Osteocyte (in vitro differentiated cells): ENCODE data around the gene TMEM167B. TPM values are rescaled to one million over a fixed set of nuclear protein-coding genes. Genes with fewer than 3 reads are reported as not detected.

Experiments used
- DNase-seq: peaks from one replicate; pipeline ENCODE4 v3.0.0; 2021; ENCODE audit warnings: mixed read lengths; ENCODE audit not compliant: unreplicated experiment; ENCODE audit errors: extremely low spot score
- H3K27ac Mint-ChIP-seq: one replicate; pipeline ENCODE4 v1.8.0; 2021; ENCODE audit warnings: mild to moderate bottlenecking, mixed read lengths; ENCODE audit not compliant: unreplicated experiment
- H3K27me3 Mint-ChIP-seq: one replicate; pipeline ENCODE4 v1.8.0; 2021; ENCODE audit warnings: mixed read lengths; ENCODE audit not compliant: unreplicated experiment
- H3K36me3 Mint-ChIP-seq: one replicate; pipeline ENCODE4 v1.8.0; 2021; ENCODE audit warnings: mixed read lengths; ENCODE audit not compliant: unreplicated experiment
- H3K4me1 Mint-ChIP-seq: one replicate; pipeline ENCODE4 v1.8.0; 2021; ENCODE audit warnings: mixed read lengths; ENCODE audit not compliant: unreplicated experiment
- H3K4me3 Mint-ChIP-seq: one replicate; pipeline ENCODE4 v1.8.0; 2021; ENCODE audit warnings: mild to moderate bottlenecking, moderate library complexity, mixed read lengths; ENCODE audit not compliant: unreplicated experiment
- H3K9me3 Mint-ChIP-seq: one replicate; pipeline ENCODE4 v1.8.0; 2021; ENCODE audit warnings: mixed read lengths; ENCODE audit not compliant: unreplicated experiment
- total RNA-seq: library from RNA; stranded (reverse); gene quantifications from 2 replicates; pipeline ENCODE4 v1.2.1, GENCODE V29; 2021
- TF ChIP-seq, protein P1 (sequence below): fragments of 200-600 bp; sonication (generic); IDR thresholded peaks from 2 replicates; pipeline ENCODE4 v1.5.0; 2021; ENCODE audit warnings: antibody characterized with exemption, mild to moderate bottlenecking, moderate library complexity

Gene TMEM167B
- total RNA-seq, 1 donor from 2014 or later = 35.8 TPM

DNA sequence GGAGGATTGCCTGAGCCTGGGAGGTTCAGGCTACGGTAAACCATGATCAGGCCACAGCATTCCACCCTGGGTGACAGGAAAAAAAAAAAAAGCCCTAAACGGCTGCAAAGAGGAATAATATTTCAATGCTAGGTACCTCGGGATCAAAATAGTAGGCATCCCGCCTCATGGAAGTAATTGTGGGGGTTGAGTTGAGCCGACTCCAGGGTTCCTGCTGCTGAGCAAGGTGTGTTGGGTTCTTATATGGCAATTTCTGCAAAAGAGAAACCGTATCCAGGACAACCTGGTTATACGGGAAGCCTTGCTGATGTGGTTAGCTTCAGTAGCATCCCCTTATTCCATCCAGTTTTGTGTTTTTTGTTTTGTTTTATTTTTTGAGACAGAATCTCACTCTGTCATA is 17.2 kb downstream of the TMEM167B start:
- no peak overlapping the region for H3K4me3 Mint-ChIP-seq
- no peak overlapping the region for H3K27ac Mint-ChIP-seq
- DNase-seq = no peak
- H3K36me3 Mint-ChIP-seq = peaks cover 2% of the 10 kb centered on the region
- peaks cover 3% of the 10 kb centered on the region for H3K4me1 Mint-ChIP-seq
- no peaks in the 10 kb centered on the region for H3K9me3 Mint-ChIP-seq
- TF ChIP-seq, protein P1, sequence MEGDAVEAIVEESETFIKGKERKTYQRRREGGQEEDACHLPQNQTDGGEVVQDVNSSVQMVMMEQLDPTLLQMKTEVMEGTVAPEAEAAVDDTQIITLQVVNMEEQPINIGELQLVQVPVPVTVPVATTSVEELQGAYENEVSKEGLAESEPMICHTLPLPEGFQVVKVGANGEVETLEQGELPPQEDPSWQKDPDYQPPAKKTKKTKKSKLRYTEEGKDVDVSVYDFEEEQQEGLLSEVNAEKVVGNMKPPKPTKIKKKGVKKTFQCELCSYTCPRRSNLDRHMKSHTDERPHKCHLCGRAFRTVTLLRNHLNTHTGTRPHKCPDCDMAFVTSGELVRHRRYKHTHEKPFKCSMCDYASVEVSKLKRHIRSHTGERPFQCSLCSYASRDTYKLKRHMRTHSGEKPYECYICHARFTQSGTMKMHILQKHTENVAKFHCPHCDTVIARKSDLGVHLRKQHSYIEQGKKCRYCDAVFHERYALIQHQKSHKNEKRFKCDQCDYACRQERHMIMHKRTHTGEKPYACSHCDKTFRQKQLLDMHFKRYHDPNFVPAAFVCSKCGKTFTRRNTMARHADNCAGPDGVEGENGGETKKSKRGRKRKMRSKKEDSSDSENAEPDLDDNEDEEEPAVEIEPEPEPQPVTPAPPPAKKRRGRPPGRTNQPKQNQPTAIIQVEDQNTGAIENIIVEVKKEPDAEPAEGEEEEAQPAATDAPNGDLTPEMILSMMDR = no peak
- H3K27me3 Mint-ChIP-seq = peaks cover 28% of the 10 kb centered on the region

DNA sequence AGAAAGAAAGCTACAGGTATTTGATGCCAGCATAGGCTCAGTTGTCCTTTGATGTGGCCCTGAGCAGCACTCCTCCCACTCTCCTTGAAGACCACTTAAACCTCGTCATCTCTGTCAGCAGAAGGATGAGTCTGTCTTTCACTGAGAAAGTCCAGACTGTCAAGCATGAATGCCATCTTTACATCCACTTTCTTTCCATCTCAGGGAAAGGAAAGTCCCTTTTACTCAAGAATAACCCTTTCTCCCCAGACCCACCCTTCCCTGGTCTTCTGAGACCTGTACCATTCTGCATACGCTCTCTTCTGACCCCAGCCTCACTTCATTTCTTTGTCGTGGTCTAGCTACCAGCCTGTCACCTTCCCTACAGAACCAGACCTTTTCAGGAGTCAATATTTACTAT is 19.3 kb downstream of the TMEM167B start:
- Mint-ChIP-seq H3K4me3 (no peak overlapping the region), H3K9me3 (no peaks in the 10 kb centered on the region), H3K27ac (no peak overlapping the region), H3K36me3 (peaks cover under 1% of the 10 kb centered on the region), H3K27me3 (peaks cover 46% of the 10 kb centered on the region), H3K4me1 (peaks cover 15% of the 10 kb centered on the region)
- DNase-seq = no peak
- TF ChIP-seq, protein P1 = no peak

DNA sequence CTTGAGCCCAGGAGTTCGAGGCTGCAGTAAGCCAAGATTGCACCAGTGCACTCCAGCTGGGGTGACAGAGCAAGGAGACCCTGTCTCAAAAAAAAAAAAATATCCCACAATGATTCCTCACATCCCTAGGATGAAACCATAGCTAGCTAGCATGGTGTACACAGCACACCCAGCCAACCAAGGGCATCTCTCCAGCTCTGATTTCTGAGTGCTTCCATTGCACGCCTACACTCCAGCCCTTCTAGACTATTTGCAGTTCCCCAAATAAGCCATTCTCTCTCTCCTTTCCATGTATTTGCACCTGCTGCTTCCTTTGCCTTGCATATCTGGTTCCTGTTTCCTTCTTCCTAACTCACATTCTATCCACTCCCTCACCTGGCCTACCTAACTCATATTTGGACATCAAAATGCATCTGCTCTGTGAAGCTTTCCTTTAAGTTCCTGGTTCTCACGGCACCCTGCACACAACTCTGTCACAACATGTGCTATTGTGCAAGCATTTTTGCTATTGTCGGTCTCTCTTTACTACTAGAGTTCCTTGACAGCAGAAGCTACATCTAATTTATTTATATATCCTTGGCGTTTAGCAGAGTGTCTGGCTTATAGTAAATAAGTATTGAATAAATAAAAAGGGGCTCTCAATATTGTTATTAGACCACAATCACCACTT is 21.0 kb downstream of the TMEM167B start:
- Mint-ChIP-seq H3K27me3 (peaks cover 56% of the 10 kb centered on the region), H3K27ac (no peak overlapping the region), H3K36me3 (peaks cover 3% of the 10 kb centered on the region), H3K9me3 (no peaks in the 10 kb centered on the region), H3K4me1 (peaks cover 15% of the 10 kb centered on the region), H3K4me3 (no peak overlapping the region)
- DNase-seq = no peak
- TF ChIP-seq, protein P1 = no peak

DNA sequence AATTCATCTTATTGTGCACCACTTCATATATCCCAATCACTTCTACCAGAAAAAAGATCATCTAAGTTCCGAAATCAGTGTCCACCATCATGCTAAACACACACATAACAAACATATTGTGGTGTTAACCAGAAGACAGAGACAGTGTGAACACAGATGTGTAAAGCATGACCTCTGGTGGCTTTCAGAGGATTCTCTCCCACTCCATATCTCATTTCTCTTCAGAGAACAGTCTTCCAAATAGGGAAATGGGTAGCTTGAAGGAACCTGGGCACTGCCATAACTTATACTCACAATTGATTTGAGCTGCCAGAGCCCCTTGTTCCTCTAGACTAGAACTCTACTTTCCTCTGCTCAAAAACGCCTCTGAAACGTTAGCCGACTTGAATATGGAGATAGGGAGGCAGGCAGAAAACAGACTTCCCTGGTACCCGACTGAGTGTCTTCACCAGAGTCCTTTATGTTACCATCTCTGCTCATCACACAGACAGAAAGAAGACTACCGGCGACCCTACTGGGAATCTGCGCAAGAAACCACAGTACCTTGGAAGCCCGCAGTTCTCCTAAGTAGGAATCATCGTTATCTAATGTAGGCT is 21.6 kb downstream of the TMEM167B start:
- no peak for DNase-seq
- Mint-ChIP-seq H3K4me1 (peaks cover 15% of the 10 kb centered on the region), H3K36me3 (peaks cover 3% of the 10 kb centered on the region), H3K4me3 (peak overlapping the region; percentile 73), H3K27ac (peak overlapping the region; percentile 81), H3K9me3 (no peaks in the 10 kb centered on the region), H3K27me3 (peaks cover 57% of the 10 kb centered on the region)
- TF ChIP-seq, protein P1 = no peak

DNA sequence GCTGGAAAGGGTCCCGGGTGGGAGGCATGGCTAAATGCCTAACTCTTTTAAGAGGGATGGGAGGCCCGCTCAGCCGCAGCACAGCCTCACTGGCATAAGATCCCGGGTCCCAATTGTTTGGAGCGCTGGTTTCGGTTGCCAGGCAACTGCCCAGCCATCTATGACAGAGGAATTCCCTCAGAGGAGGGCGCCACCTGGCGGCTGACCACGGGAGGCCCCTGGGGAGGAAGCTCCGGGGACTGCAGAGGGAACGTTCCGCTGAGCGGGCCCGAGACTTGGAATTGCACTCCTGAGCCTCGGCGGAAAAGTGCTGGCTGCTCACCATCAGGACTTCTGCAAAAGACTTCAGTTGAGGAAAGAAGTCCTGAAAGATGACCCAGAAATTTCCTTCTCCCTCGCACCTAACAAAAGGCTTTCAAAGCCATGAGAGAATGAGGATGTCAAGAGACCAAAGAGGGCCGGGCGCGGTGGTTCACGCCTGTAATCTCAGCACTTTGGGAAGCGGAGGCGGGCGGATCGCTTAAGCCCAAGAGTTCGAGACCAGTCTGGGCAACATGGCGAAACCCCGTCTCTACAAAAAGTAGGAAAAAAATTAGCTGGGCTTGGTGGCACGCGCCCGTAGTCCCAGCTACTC is 22.2 kb downstream of the TMEM167B start:
- H3K4me1 Mint-ChIP-seq = peaks cover 15% of the 10 kb centered on the region
- no peaks in the 10 kb centered on the region for H3K9me3 Mint-ChIP-seq
- peak; percentile 98 for DNase-seq
- peak overlapping the region; percentile 81 for H3K27ac Mint-ChIP-seq
- TF ChIP-seq, protein P1 = peak; percentile 97
- H3K36me3 Mint-ChIP-seq = peaks cover 3% of the 10 kb centered on the region
- peak overlapping the region; percentile 73 for H3K4me3 Mint-ChIP-seq
- peaks cover 61% of the 10 kb centered on the region for H3K27me3 Mint-ChIP-seq
